PC-9 (cell line): ENCODE results near the gene ANXA3. TPM values are rescaled to one million over a fixed set of nuclear protein-coding genes. Genes with fewer than 3 reads are reported as not detected.
A peak's percentile ranks its signal among the peaks of the same experiment; 100 is the strongest.
"Not testable (repeated sequence)": the region's sequence is repeated elsewhere in the genome, so short reads cannot be mapped to it uniquely, and the experiment has no call there.

Experiments used
- BruUV-seq: library from RNA; stranded (reverse); fragments of 400-500 nt; replicated peaks from 2 replicates; lab custom pipeline; 2021; lab: Mats Ljungman, UMichigan
- CTCF ChIA-PET: fragments of 300-600 bp; sonication (Branson Sonifier 250); formaldehyde crosslinking; loops from one replicate; lab custom pipeline; 2022; ENCODE audit warnings: antibody characterized with exemption; lab: Charles Lee
- POLR2A ChIA-PET: fragments of 300-600 bp; sonication (Branson Sonifier 250); formaldehyde crosslinking; loops from one replicate; lab custom pipeline; 2022; ENCODE audit warnings: antibody characterized with exemption; ENCODE audit not compliant: unreplicated experiment; lab: Charles Lee
- DNase-seq, 2 experiments: peaks; one replicate each; pipeline versions ENCODE4 v3.0.0 to v3.0.0-alpha.2; 2015 to 2022; ENCODE audit warnings: mixed read lengths in 1 of 2
- H2AFZ ChIP-seq: fragments of 200-600 bp; sonication (generic); 2 replicates; pipeline ENCODE4 v1.8.1; 2017; ENCODE audit warnings: antibody characterized with exemption
- H3F3A ChIP-seq: fragments of 200-600 bp; sonication (generic); 2 replicates; pipeline ENCODE4 v1.8.1; 2017; ENCODE audit warnings: antibody characterized with exemption, mild to moderate bottlenecking, low read depth; ENCODE audit not compliant: insufficient read depth
- H3K27ac ChIP-seq: fragments of 200-600 bp; sonication (generic); 2 replicates; pipeline ENCODE4 v1.6.1; 2016; ENCODE audit warnings: mixed run types
- H3K27me3 ChIP-seq: fragments of 200-600 bp; sonication (generic); 2 replicates; pipeline ENCODE4 v1.6.1; 2016; ENCODE audit warnings: low read depth, mixed run types; ENCODE audit not compliant: insufficient read depth
- H3K36me3 ChIP-seq: fragments of 200-600 bp; sonication (generic); 2 replicates; pipeline ENCODE4 v1.6.1; 2016; ENCODE audit warnings: low read depth, mixed run types
- H3K4me1 ChIP-seq: fragments of 200-600 bp; sonication (generic); replicated peaks from 2 replicates; pipeline ENCODE4 v1.6.1; 2016; ENCODE audit warnings: mixed run types; ENCODE audit not compliant: insufficient read depth
- H3K4me2 ChIP-seq: fragments of 200-600 bp; sonication (generic); 2 replicates; pipeline ENCODE4 v1.6.1; 2017; ENCODE audit warnings: mixed run types
- H3K4me3 ChIP-seq: fragments of 200-600 bp; sonication (generic); 2 replicates; pipeline ENCODE4 v1.6.1; 2016; ENCODE audit warnings: mixed run types
- H3K79me2 ChIP-seq: fragments of 200-600 bp; sonication (generic); 2 replicates; pipeline ENCODE4 v1.6.1; 2017; ENCODE audit warnings: low read depth, mixed run types
- H3K9me2 ChIP-seq: fragments of 200-600 bp; sonication (generic); 2 replicates; pipeline ENCODE4 v1.8.1; 2017; ENCODE audit warnings: mild to moderate bottlenecking; ENCODE audit not compliant: insufficient read depth
- H3K9me3 ChIP-seq: fragments of 200-600 bp; sonication (generic); 2 replicates; pipeline ENCODE4 v1.8.1; 2016; ENCODE audit warnings: low read depth; ENCODE audit not compliant: insufficient read depth
- H4K20me1 ChIP-seq: fragments of 200-600 bp; sonication (generic); 2 replicates; pipeline ENCODE4 v1.8.1; 2017; ENCODE audit not compliant: insufficient read depth
- CTCF ChIP-seq: fragments of 200-600 bp; sonication (generic); conservative IDR thresholded peaks from 2 replicates; pipeline ENCODE4 v1.6.1; 2017; ENCODE audit warnings: mixed run types, antibody characterized with exemption, mild to moderate bottlenecking, moderate library complexity
- EZH2 ChIP-seq: fragments of 200-600 bp; sonication (generic); IDR thresholded peaks from 2 replicates; pipeline ENCODE4 v1.8.0; 2017; ENCODE audit warnings: antibody characterized with exemption, low read depth
- intact Hi-C: fragments of 100-400 bp; cut with micrococcal nuclease; formaldehyde crosslinking; loops from one replicate; pipeline ENCODE4 v1.10.0; 2022; ENCODE audit not compliant: unreplicated experiment
- total RNA-seq: library from RNA; stranded (reverse); gene quantifications from 2 replicates; pipeline ENCODE4 v1.2.3, GENCODE V29; 2021

Gene ANXA3
- total RNA-seq, 1 experiment from 2014 or later = 140 TPM

DNA sequence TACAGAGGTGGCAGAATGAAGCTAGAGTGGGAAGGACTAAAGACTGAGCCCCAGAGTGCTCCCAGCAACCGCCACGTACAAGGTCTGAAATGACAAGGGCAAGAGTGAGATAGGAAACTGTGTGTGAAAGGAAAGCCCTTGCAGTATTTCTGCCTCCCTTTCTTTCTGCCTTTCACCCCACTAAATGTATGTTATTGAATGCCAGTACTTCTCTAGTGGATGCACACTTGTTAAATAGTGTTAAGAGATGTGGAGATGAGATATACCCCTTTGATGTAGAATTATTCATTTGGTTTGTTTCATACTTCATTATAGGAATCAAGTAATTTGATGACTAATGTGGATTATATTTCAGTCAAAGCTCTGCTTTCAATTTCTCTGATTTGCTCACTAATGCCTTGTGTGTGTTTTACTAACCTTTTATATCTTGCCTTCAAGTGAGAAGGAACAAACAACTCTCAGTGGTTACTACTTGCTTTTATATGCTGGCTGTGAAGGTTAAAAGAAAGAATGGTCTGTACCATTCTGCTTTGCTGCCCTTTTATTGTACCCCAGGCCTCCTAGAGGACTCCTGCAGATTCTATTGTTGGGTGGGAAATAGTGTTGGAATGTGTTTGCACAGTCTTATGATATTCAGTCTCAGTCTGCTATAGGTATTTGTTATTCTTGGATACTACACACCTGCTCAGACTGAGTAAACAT, 8.0 kb upstream of the ANXA3 start:
- Histone ChIP-seq H3K9me3 (no peaks in the 10 kb centered on the region), H3K9me2 (no peaks in the 10 kb centered on the region), H3K27me3 (no peaks in the 10 kb centered on the region), H3K27ac (no peak overlapping the region), H3F3A (peaks cover 10% of the 10 kb centered on the region; the same call in 1 of the 2 replicates), H4K20me1 (no peaks in the 10 kb centered on the region), H3K36me3 (no peaks in the 10 kb centered on the region), H3K4me3 (no peak overlapping the region), H2AFZ (no peak overlapping the region), H3K4me2 (no peak overlapping the region), H3K79me2 (no peaks in the 10 kb centered on the region), H3K4me1 (peaks cover 17% of the 10 kb centered on the region)
- no peak for TF ChIP-seq EZH2
- no peak for TF ChIP-seq CTCF
- peak in 1 of 2 experiments; percentile 63 for DNase-seq
- no TSS peak for BruUV-seq
- ChIA-PET CTCF (no interaction called here), POLR2A (interaction anchor here (0.8 to 1.0 kb wide), 2 partner anchors 10 to 26 kb away, joined by 8 to 11 read pairs; no protein-coding TSS in a partner anchor)
- intact Hi-C loops = no loop called here

DNA sequence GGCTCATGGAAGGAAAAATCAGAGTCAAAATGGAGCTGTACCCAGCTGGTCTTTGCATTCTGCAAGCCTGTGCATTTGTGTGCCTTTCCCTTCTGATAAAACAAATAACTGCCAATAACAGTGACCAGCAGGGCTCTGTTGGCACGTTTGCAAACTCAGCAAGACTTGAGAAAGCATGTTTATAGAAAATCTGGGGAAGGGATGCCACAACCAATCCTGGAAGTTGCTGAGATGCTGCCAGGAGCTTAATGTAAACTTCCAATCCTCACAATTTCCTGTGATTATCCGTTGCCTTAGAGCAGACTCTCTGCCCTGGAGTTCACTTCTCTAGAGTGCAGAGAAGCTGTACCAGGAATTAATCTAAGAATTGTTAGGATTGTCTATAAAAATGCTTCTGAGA, 6.9 kb upstream of the ANXA3 start:
- no peak overlapping the region for H3K4me3 ChIP-seq
- H2AFZ ChIP-seq = no peak overlapping the region
- intact Hi-C loops = no loop called here
- BruUV-seq = no TSS peak
- ChIA-PET POLR2A (no interaction called here), CTCF (no interaction called here)
- H3K27me3 ChIP-seq = no peaks in the 10 kb centered on the region
- H3K9me3 ChIP-seq = no peaks in the 10 kb centered on the region
- no peaks in the 10 kb centered on the region for H3K36me3 ChIP-seq
- TF ChIP-seq CTCF (no peak), EZH2 (no peak)
- H3F3A ChIP-seq = peaks cover 10% of the 10 kb centered on the region; the same call in 1 of the 2 replicates
- no peak overlapping the region for H3K27ac ChIP-seq
- H4K20me1 ChIP-seq = no peaks in the 10 kb centered on the region
- H3K4me2 ChIP-seq = no peak overlapping the region
- peaks cover 17% of the 10 kb centered on the region for H3K4me1 ChIP-seq
- no peak for DNase-seq
- H3K79me2 ChIP-seq = no peaks in the 10 kb centered on the region
- H3K9me2 ChIP-seq = no peaks in the 10 kb centered on the region

DNA sequence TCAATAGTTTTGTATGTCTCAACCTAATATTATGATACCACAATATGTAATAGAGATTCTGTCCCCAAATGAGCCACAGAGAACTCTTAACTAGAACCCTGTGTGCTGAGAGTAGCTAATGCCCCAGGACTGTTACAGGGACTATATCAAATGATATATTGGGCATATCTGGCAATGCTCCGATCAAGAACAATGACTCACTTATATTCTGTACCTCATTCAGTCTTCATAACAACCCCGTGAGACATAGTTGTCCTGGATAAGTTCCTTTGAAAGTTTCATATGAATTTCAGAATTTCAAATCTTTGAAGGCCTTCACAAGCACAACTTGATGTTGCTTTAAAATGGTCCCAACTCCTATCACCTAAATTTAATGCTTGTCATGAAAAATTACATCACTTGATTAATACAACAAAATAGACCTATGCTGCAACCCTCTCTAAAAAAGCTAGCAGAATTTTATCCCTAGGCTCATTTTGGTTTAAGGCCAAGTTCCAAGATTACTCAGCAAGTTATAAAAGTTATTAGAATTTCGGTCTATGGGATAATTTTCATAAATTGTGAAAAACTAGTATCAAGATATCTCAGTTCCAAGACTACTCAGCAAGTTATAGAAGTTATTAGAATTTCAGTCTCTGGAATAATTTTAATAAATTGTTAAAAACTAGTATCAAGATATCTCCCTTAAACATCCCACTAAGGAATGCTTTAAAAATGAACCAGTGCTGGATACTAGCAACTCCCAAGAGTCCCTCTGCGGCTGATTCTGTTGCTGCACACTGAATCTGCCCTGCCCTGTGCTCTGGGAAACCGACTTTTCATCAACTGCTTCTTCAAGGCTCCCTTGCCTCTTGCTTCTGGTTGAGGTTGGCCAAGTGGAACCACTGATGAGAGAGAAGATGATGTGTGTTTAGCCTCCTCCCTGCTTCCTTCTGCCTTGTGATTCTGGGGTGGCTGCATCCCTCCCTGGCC, 6.0 kb upstream of the ANXA3 start:
- H3F3A ChIP-seq = peaks cover 10% of the 10 kb centered on the region; the same call in 1 of the 2 replicates
- H3K9me2 ChIP-seq = no peaks in the 10 kb centered on the region
- H4K20me1 ChIP-seq = no peaks in the 10 kb centered on the region
- H3K27ac ChIP-seq = no peak overlapping the region
- TF ChIP-seq EZH2 (no peak), CTCF (no peak)
- H3K4me2 ChIP-seq = no peak overlapping the region
- no peaks in the 10 kb centered on the region for H3K9me3 ChIP-seq
- H3K4me3 ChIP-seq = no peak overlapping the region
- CTCF ChIA-PET = no interaction called here
- H3K27me3 ChIP-seq = no peaks in the 10 kb centered on the region
- no TSS peak for BruUV-seq
- no peak overlapping the region for H2AFZ ChIP-seq
- POLR2A ChIA-PET = no interaction called here
- H3K4me1 ChIP-seq = peaks cover 19% of the 10 kb centered on the region
- no peaks in the 10 kb centered on the region for H3K36me3 ChIP-seq
- DNase-seq = no peak
- no peaks in the 10 kb centered on the region for H3K79me2 ChIP-seq
- intact Hi-C loops = no loop called here

- H2AFZ ChIP-seq, H3K4me2 ChIP-seq, H3K9me3 ChIP-seq, H3K9me2 ChIP-seq, H3K4me3 ChIP-seq, H3K36me3 ChIP-seq, CTCF ChIA-PET, H3K27ac ChIP-seq, POLR2A ChIA-PET, BruUV-seq, intact Hi-C loops, DNase-seq, H3K27me3 ChIP-seq, H3K79me2 ChIP-seq, H4K20me1 ChIP-seq: not testable (repeated sequence)
- H3F3A ChIP-seq = peaks cover 16% of the 10 kb centered on the region
- peaks cover 24% of the 10 kb centered on the region for H3K4me1 ChIP-seq
Measured at GRCh38 chr4:78547899-78548298, 3.7 kb upstream of the ANXA3 start.

DNA sequence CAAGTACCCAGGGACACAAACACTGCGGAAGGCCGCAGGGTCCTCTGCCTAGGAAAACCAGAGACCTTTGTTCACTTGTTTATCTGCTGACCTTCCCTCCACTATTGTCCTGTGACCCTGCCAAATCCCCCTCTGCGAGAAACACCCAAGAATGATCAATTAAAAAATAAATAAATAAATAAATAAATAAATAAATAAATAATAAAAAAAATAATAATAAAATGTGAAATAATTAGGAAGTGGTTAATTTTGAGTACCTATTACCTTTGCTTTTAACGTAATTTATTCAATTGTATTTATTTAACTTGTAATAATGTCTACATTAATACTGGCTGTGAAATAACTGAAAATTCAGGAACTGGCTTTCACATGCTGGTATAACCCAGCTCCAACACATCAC, 2.7 kb upstream of the ANXA3 start:
- DNase-seq, H3K9me3 ChIP-seq, H3K27ac ChIP-seq, H3K27me3 ChIP-seq, intact Hi-C loops, H4K20me1 ChIP-seq, H3K36me3 ChIP-seq, H2AFZ ChIP-seq, H3K9me2 ChIP-seq, POLR2A ChIA-PET, CTCF ChIA-PET, BruUV-seq, H3K4me3 ChIP-seq, H3K4me2 ChIP-seq: not testable (repeated sequence)
- Histone ChIP-seq H3K4me1 (peaks cover 28% of the 10 kb centered on the region), H3K79me2 (peaks cover 10% of the 10 kb centered on the region), H3F3A (peaks cover 22% of the 10 kb centered on the region)
